Endodermal cell (in vitro differentiated cells): ENCODE measurements around the gene TCF25. TPM values are rescaled to one million over a fixed set of nuclear protein-coding genes. Genes with fewer than 3 reads are reported as not detected.
A peak's percentile ranks its signal among the peaks of the same experiment; 100 is the strongest.

Source experiments
- DNase-seq: peaks from one replicate; pipeline ENCODE4 v3.0.0-alpha.2; 2017
- H3K27ac ChIP-seq: 2 replicates; pipeline ENCODE4 v1.5.1; 2013; ENCODE audit warnings: mild to moderate bottlenecking, low read depth, low read length, moderate library complexity
- H3K27me3 ChIP-seq: 2 replicates; pipeline ENCODE4 v1.6.1; 2013; ENCODE audit warnings: mild to moderate bottlenecking, low read length, moderate library complexity; ENCODE audit not compliant: insufficient read depth, control insufficient read depth, poor library complexity, severe bottlenecking
- H3K36me3 ChIP-seq: 2 replicates; pipeline ENCODE4 v1.7.0; 2013; ENCODE audit warnings: mild to moderate bottlenecking, low read length, moderate library complexity; ENCODE audit not compliant: control insufficient read depth, insufficient read depth
- H3K4me1 ChIP-seq: one replicate; pipeline ENCODE4 v1.7.0; 2013; ENCODE audit warnings: low read length; ENCODE audit not compliant: control insufficient read depth, insufficient read depth
- H3K4me3 ChIP-seq: 2 replicates; pipeline ENCODE4 v1.5.1; 2013; ENCODE audit warnings: mild to moderate bottlenecking, low read length, moderate library complexity
- H3K9ac ChIP-seq: 2 replicates; pipeline ENCODE4 v1.6.1; 2013; ENCODE audit warnings: mild to moderate bottlenecking, low read length, moderate library complexity; ENCODE audit not compliant: poor library complexity, severe bottlenecking; ENCODE audit errors: extremely low read depth
- H3K9me3 ChIP-seq: 2 replicates; pipeline ENCODE4 v1.6.1; 2013; ENCODE audit warnings: mild to moderate bottlenecking, low read length, moderate library complexity; ENCODE audit not compliant: control insufficient read depth
- H3K27ac Mint-ChIP-seq: 2 replicates; pipeline ENCODE4 v1.8.0; 2020; ENCODE audit warnings: mixed read lengths
- H3K27me3 Mint-ChIP-seq: 2 replicates; pipeline ENCODE4 v1.8.0; 2021; ENCODE audit warnings: mild to moderate bottlenecking, mixed read lengths; ENCODE audit not compliant: insufficient read depth
- H3K36me3 Mint-ChIP-seq: 2 replicates; pipeline ENCODE4 v1.8.0; 2020; ENCODE audit warnings: low read depth, mixed read lengths
- H3K4me1 Mint-ChIP-seq: 2 replicates; pipeline ENCODE4 v1.8.0; 2020; ENCODE audit warnings: mixed read lengths
- H3K4me3 Mint-ChIP-seq: 2 replicates; pipeline ENCODE4 v1.8.0; 2020; ENCODE audit warnings: mild to moderate bottlenecking, moderate library complexity, mixed read lengths
- H3K9me3 Mint-ChIP-seq: 2 replicates; pipeline ENCODE4 v1.8.0; 2020; ENCODE audit warnings: mild to moderate bottlenecking, mixed read lengths
- WGBS, 2 experiments: methylation state at CpG; one replicate each; pipeline versions ENCODE4 v1.1.5 to v1.1.7; 2013; ENCODE audit warnings: missing lambda C conversion rate in 2 of 2, mixed read lengths in 1 of 2; ENCODE audit not compliant: insufficient coverage in 1 of 2, insufficient read length in 1 of 2; 5-methylcytosine and 5-hydroxymethylcytosine counted together
- total RNA-seq, 2 donors: library from RNA; stranded (reverse); fragmentation: NEBNext Ultra II Directional in 1 of 2; extraction: Animal tissue kit (Norgen Biotek cat#: 25700) in 1 of 2; gene quantifications; 2 replicates in 1 of 2; 3 replicates in 1 of 2; pipeline ENCODE4 v1.2.1, GENCODE V29; 2021
- TF ChIP-seq, protein P1 (sequence below): fragments of 200-600 bp; sonication (generic); conservative IDR thresholded peaks from 2 replicates; pipeline ENCODE4 v1.5.0; 2021; ENCODE audit warnings: antibody characterized with exemption, mild to moderate bottlenecking

Gene TCF25
- total RNA-seq, 2 donors from 2014 or later, result 172 to 176 TPM

- TF ChIP-seq, protein P1, sequence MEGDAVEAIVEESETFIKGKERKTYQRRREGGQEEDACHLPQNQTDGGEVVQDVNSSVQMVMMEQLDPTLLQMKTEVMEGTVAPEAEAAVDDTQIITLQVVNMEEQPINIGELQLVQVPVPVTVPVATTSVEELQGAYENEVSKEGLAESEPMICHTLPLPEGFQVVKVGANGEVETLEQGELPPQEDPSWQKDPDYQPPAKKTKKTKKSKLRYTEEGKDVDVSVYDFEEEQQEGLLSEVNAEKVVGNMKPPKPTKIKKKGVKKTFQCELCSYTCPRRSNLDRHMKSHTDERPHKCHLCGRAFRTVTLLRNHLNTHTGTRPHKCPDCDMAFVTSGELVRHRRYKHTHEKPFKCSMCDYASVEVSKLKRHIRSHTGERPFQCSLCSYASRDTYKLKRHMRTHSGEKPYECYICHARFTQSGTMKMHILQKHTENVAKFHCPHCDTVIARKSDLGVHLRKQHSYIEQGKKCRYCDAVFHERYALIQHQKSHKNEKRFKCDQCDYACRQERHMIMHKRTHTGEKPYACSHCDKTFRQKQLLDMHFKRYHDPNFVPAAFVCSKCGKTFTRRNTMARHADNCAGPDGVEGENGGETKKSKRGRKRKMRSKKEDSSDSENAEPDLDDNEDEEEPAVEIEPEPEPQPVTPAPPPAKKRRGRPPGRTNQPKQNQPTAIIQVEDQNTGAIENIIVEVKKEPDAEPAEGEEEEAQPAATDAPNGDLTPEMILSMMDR, result no peak
- Histone ChIP-seq H3K9ac (no peak overlapping the region), H3K4me1 (no peaks in the 10 kb centered on the region), H3K4me3 (no peak overlapping the region), H3K27me3 (no peaks in the 10 kb centered on the region), H3K27ac (no peak overlapping the region), H3K36me3 (peaks cover 76% of the 10 kb centered on the region), H3K9me3 (peaks cover 13% of the 10 kb centered on the region)
- DNase-seq, result no peak
- 90 to 95% methylated on average over 10 to 18 of the region's 18 CpGs for WGBS, 2 experiments
- peaks cover 65% of the 10 kb centered on the region for H3K36me3 Mint-ChIP-seq
- H3K4me3 Mint-ChIP-seq, result no peak overlapping the region
- peaks cover 4% of the 10 kb centered on the region for H3K9me3 Mint-ChIP-seq
- peak overlapping the region; percentile 28 for H3K27ac Mint-ChIP-seq
- H3K27me3 Mint-ChIP-seq, result no peaks in the 10 kb centered on the region
- H3K4me1 Mint-ChIP-seq, result no peaks in the 10 kb centered on the region
Measured at GRCh38 chr16:89880477-89881367, 7.3 kb downstream of the TCF25 start.

GRCh38 chr16:89881368-89881730 is 8.0 kb downstream of the TCF25 start:
- peaks cover 1% of the 10 kb centered on the region for H3K9me3 Mint-ChIP-seq
- WGBS, 2 experiments, result 94 to 99% methylated on average over 5 to 6 of the region's 6 CpGs
- no peaks in the 10 kb centered on the region for H3K27me3 ChIP-seq
- TF ChIP-seq, protein P1, result no peak
- H3K27ac Mint-ChIP-seq, result peak overlapping the region; percentile 28
- no peak overlapping the region for H3K9ac ChIP-seq
- no peak overlapping the region for H3K4me3 Mint-ChIP-seq
- H3K4me1 ChIP-seq, result no peaks in the 10 kb centered on the region
- peaks cover 64% of the 10 kb centered on the region for H3K36me3 Mint-ChIP-seq
- no peaks in the 10 kb centered on the region for H3K27me3 Mint-ChIP-seq
- H3K4me1 Mint-ChIP-seq, result no peaks in the 10 kb centered on the region
- H3K4me3 ChIP-seq, result no peak overlapping the region
- peaks cover 7% of the 10 kb centered on the region for H3K9me3 ChIP-seq
- H3K27ac ChIP-seq, result no peak overlapping the region
- DNase-seq, result no peak
- H3K36me3 ChIP-seq, result peaks cover 70% of the 10 kb centered on the region

- no peaks in the 10 kb centered on the region for H3K9me3 ChIP-seq
- no peak overlapping the region for H3K9ac ChIP-seq
- no peaks in the 10 kb centered on the region for H3K4me1 Mint-ChIP-seq
- peaks cover 71% of the 10 kb centered on the region for H3K36me3 ChIP-seq
- H3K27me3 ChIP-seq, result no peaks in the 10 kb centered on the region
- H3K4me3 ChIP-seq, result no peak overlapping the region
- H3K4me3 Mint-ChIP-seq, result no peak overlapping the region
- TF ChIP-seq, protein P1, result no peak
- no peak for DNase-seq
- no peaks in the 10 kb centered on the region for H3K4me1 ChIP-seq
- H3K27ac ChIP-seq, result no peak overlapping the region
- H3K27ac Mint-ChIP-seq, result peak overlapping the region; percentile 11
- no peaks in the 10 kb centered on the region for H3K27me3 Mint-ChIP-seq
- peaks cover 69% of the 10 kb centered on the region for H3K36me3 Mint-ChIP-seq
- 94 to 95% methylated on average over 18 to 28 of the region's 28 CpGs for WGBS, 2 experiments
- H3K9me3 Mint-ChIP-seq, result peaks cover 1% of the 10 kb centered on the region
Measured at GRCh38 chr16:89883346-89884040, 10.1 kb downstream of the TCF25 start.
